Peyer's patch (tissue), 4 donors: ENCODE measurements around the gene HECTD2. TPM values are rescaled to one million over a fixed set of nuclear protein-coding genes. Genes with fewer than 3 reads are reported as not detected.

ENCODE experiments used
- DNase-seq, 3 donors: peaks; one replicate each; pipeline ENCODE4 v3.0.0-alpha.2; 2017 to 2019
- H3K27ac ChIP-seq, 4 donors: fragments of 200-600 bp; sonication (generic); one replicate each; pipeline ENCODE4 v1.5.1; 2016 to 2019
- H3K27me3 ChIP-seq, 2 donors: fragments of 200-600 bp; sonication (generic); one replicate each; pipeline ENCODE4 v1.5.1; 2019
- H3K36me3 ChIP-seq, 3 donors: fragments of 200-600 bp; sonication (generic); one replicate each; pipeline ENCODE4 v1.5.1; 2016 to 2019
- H3K4me1 ChIP-seq, 4 donors: fragments of 200-600 bp; sonication (generic); one replicate each; pipeline ENCODE4 v1.5.1; 2016 to 2019
- H3K4me3 ChIP-seq, 4 donors: fragments of 200-600 bp; sonication (generic); 1 replicate in 3 of 4; 2 replicates in 1 of 4; pipeline ENCODE4 v1.5.1; 2016 to 2019; ENCODE audit warnings: mild to moderate bottlenecking in 1 of 4
- H3K9me3 ChIP-seq, 4 donors: fragments of 200-600 bp; sonication (generic); one replicate each; pipeline ENCODE4 v1.5.1; 2016 to 2019; ENCODE audit warnings: mild to moderate bottlenecking in 1 of 4
- CTCF ChIP-seq, 6 experiments: fragments of 450-650 bp in 4 of 6; fragments of 200-600 bp in 2 of 6; sonication (generic) in 1 of 6; IDR thresholded peaks; one replicate each; pipeline ENCODE4 v1.5.1; 2017 to 2019; ENCODE audit warnings: antibody characterized with exemption in 6 of 6, mild to moderate bottlenecking in 3 of 6, moderate library complexity in 1 of 6
- POLR2A ChIP-seq, 2 donors: fragments of 450-650 bp; IDR thresholded peaks; one replicate each; pipeline ENCODE4 v1.5.1; 2017; ENCODE audit warnings: antibody characterized with exemption in 2 of 2, mild to moderate bottlenecking in 2 of 2, moderate library complexity in 2 of 2
- total RNA-seq, 4 donors: library from RNA; depleted of rRNA; stranded (reverse); fragments of >200 nt; gene quantifications; one replicate each; pipeline ENCODE4 v1.1.0, GENCODE V29; 2016

Gene HECTD2
- total RNA-seq, 4 donors from 2014 or later, result 4.4 to 18.2 (median 5.5) TPM

DNA sequence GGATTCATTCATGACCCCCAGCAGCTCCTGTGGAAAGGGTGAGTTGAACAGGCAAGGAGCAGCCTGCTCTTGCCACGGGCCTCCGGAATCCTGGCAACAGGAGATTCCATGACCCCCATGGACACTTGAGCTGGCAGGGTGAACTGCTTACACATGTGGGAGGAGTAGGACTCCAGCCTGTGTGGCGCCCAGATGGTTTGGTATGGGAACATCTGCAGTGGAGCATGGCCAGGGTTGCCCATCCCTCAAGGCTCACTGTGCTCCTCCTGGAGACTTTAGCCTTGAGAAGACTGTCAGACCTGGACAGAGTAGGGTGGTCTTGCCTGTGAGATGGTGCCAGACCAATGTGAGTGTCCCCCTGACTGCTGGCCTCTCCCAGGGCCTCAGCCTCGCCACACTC, 57.0 kb downstream of the HECTD2 start:
- Histone ChIP-seq H3K4me1 (no peaks in the 10 kb centered on the region), H3K27ac (no peak overlapping the region), H3K36me3 (no peaks in the 10 kb centered on the region), H3K4me3 (no peak overlapping the region), H3K9me3 (no peaks in the 10 kb centered on the region), H3K27me3 (no peaks in the 10 kb centered on the region)
- no peak for DNase-seq
- TF ChIP-seq POLR2A (IDR thresholded peaks at IDR 0.05) (no peak), CTCF (IDR thresholded peaks at IDR 0.05) (no peak)

DNA sequence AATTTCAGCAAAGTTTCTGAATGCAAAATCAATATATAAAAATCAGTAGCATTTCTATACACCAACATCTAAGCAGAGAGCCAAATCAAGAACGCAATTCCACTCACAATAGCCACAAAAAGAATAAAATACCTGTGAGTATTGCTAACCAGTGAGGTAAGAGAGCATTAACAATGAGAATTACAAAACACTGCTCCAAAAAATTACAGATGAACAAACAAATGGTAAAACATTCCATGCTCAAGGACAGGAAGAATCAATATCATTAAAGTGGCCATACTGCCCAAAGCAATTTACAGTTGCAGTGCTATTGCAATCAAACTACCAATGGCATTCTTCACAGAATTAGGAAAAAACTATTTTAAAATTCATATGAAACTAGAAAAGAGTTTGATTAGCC, 61.5 kb downstream of the HECTD2 start:
- no peak for DNase-seq
- H3K36me3 ChIP-seq, result no peaks in the 10 kb centered on the region

DNA sequence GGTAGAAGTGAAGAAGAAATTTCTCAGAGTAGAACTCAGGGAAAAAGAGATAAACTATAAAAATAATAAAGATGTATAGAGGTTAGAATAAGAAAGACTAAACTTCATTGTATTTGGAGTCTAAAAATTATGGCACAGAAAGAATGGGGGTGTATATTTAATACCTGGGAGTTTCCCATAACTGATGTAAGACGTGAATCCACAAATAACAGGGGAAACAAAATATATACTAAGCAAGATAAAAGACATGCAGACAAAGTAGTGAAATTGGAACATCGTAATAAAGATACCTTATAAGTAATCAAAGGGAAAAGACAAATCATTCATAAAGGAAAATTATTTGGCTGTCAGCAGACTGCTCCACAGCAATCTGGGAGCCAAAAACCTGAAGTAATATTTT, 62.8 kb downstream of the HECTD2 start:
- Histone ChIP-seq H3K4me3 (no peak overlapping the region), H3K27me3 (no peaks in the 10 kb centered on the region), H3K36me3 (no peaks in the 10 kb centered on the region), H3K9me3 (no peaks in the 10 kb centered on the region), H3K27ac (no peak overlapping the region), H3K4me1 (no peaks in the 10 kb centered on the region)
- DNase-seq, result no peak
- TF ChIP-seq CTCF (IDR thresholded peaks at IDR 0.05) (no peak), POLR2A (IDR thresholded peaks at IDR 0.05) (no peak)

More for the DNA sequence above, 61.5 kb downstream of the HECTD2 start:
- no peaks in the 10 kb centered on the region for H3K9me3 ChIP-seq
- no peak overlapping the region for H3K27ac ChIP-seq
- H3K4me1 ChIP-seq, result no peaks in the 10 kb centered on the region
- H3K4me3 ChIP-seq, result no peak overlapping the region
- H3K27me3 ChIP-seq, result no peaks in the 10 kb centered on the region
- TF ChIP-seq CTCF (IDR thresholded peaks at IDR 0.05) (no peak), POLR2A (IDR thresholded peaks at IDR 0.05) (no peak)

GRCh38 chr10:91474009-91474408, 63.9 kb downstream of the HECTD2 start:
- DNase-seq, result no peak
- Histone ChIP-seq H3K4me3 (no peak overlapping the region), H3K27ac (no peak overlapping the region), H3K9me3 (no peaks in the 10 kb centered on the region), H3K4me1 (no peaks in the 10 kb centered on the region), H3K36me3 (no peaks in the 10 kb centered on the region), H3K27me3 (no peaks in the 10 kb centered on the region)
- TF ChIP-seq CTCF (IDR thresholded peaks at IDR 0.05) (no peak), POLR2A (IDR thresholded peaks at IDR 0.05) (no peak)

DNA sequence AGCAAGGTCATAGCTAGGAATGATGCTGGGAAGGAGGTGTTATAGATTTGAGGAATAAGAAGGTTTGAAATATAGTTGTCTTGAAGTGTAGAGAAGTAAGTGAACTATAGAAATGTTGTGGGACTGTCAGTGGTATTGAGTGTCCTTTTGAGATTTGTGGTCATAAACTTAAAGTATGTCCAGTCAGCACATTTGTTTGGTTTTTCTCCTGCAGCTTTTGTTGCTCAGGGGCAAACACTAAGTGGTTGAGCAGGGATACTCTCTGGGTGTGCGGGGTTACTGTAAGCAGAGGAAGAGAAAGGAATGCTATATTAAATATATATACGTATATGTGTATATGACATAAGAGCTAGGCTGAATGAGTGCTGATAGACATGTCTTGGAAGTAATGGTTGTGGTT, 67.1 kb downstream of the HECTD2 start:
- H3K36me3 ChIP-seq, result no peaks in the 10 kb centered on the region
- TF ChIP-seq CTCF (IDR thresholded peaks at IDR 0.05), result no peak
- no peak for DNase-seq
- H3K9me3 ChIP-seq, result no peaks in the 10 kb centered on the region
- no peaks in the 10 kb centered on the region for H3K27me3 ChIP-seq
- no peak overlapping the region for H3K27ac ChIP-seq
- no peaks in the 10 kb centered on the region for H3K4me1 ChIP-seq
- H3K4me3 ChIP-seq, result no peak overlapping the region

DNA sequence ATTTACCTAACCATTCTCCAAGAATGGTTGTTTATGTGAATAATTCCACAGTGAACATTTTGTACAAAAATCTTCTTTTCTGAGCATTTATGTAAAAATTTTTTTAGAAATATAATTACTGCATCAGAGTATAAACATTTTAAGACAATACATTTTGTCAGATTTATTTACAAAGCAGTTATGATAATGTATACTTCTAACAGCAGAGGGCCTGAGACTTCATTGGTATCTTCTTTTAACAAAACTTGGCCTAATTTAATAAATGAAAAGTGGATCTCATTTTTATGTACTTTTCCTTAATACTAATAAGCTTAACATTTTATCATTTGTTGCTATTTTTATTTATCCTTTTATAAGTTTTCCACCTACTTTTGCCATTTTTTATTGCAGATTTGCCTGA, 69.4 kb downstream of the HECTD2 start:
- Histone ChIP-seq H3K36me3 (no peaks in the 10 kb centered on the region), H3K4me3 (no peak overlapping the region), H3K27me3 (no peaks in the 10 kb centered on the region), H3K4me1 (no peaks in the 10 kb centered on the region), H3K27ac (no peak overlapping the region), H3K9me3 (no peaks in the 10 kb centered on the region)
- DNase-seq, result no peak
- TF ChIP-seq CTCF (IDR thresholded peaks at IDR 0.05) (no peak), POLR2A (IDR thresholded peaks at IDR 0.05) (no peak)
